Endodermal cell (in vitro differentiated cells): ENCODE measurements around the gene GID8. TPM values are rescaled to one million over a fixed set of nuclear protein-coding genes. Genes with fewer than 3 reads are reported as not detected.
A peak's percentile ranks its signal among the peaks of the same experiment; 100 is the strongest.

Experiments used
- DNase-seq: peaks from one replicate; pipeline ENCODE4 v3.0.0-alpha.2; 2017
- H3K27ac ChIP-seq: 2 replicates; pipeline ENCODE4 v1.5.1; 2013; ENCODE audit warnings: mild to moderate bottlenecking, low read depth, low read length, moderate library complexity
- H3K27me3 ChIP-seq: 2 replicates; pipeline ENCODE4 v1.6.1; 2013; ENCODE audit warnings: mild to moderate bottlenecking, low read length, moderate library complexity; ENCODE audit not compliant: insufficient read depth, control insufficient read depth, poor library complexity, severe bottlenecking
- H3K36me3 ChIP-seq: 2 replicates; pipeline ENCODE4 v1.7.0; 2013; ENCODE audit warnings: mild to moderate bottlenecking, low read length, moderate library complexity; ENCODE audit not compliant: control insufficient read depth, insufficient read depth
- H3K4me1 ChIP-seq: one replicate; pipeline ENCODE4 v1.7.0; 2013; ENCODE audit warnings: low read length; ENCODE audit not compliant: control insufficient read depth, insufficient read depth
- H3K4me3 ChIP-seq: 2 replicates; pipeline ENCODE4 v1.5.1; 2013; ENCODE audit warnings: mild to moderate bottlenecking, low read length, moderate library complexity
- H3K9ac ChIP-seq: 2 replicates; pipeline ENCODE4 v1.6.1; 2013; ENCODE audit warnings: mild to moderate bottlenecking, low read length, moderate library complexity; ENCODE audit not compliant: poor library complexity, severe bottlenecking; ENCODE audit errors: extremely low read depth
- H3K9me3 ChIP-seq: 2 replicates; pipeline ENCODE4 v1.6.1; 2013; ENCODE audit warnings: mild to moderate bottlenecking, low read length, moderate library complexity; ENCODE audit not compliant: control insufficient read depth
- H3K27ac Mint-ChIP-seq: 2 replicates; pipeline ENCODE4 v1.8.0; 2020; ENCODE audit warnings: mixed read lengths
- H3K27me3 Mint-ChIP-seq: 2 replicates; pipeline ENCODE4 v1.8.0; 2021; ENCODE audit warnings: mild to moderate bottlenecking, mixed read lengths; ENCODE audit not compliant: insufficient read depth
- H3K36me3 Mint-ChIP-seq: 2 replicates; pipeline ENCODE4 v1.8.0; 2020; ENCODE audit warnings: low read depth, mixed read lengths
- H3K4me1 Mint-ChIP-seq: 2 replicates; pipeline ENCODE4 v1.8.0; 2020; ENCODE audit warnings: mixed read lengths
- H3K4me3 Mint-ChIP-seq: 2 replicates; pipeline ENCODE4 v1.8.0; 2020; ENCODE audit warnings: mild to moderate bottlenecking, moderate library complexity, mixed read lengths
- H3K9me3 Mint-ChIP-seq: 2 replicates; pipeline ENCODE4 v1.8.0; 2020; ENCODE audit warnings: mild to moderate bottlenecking, mixed read lengths
- WGBS, 2 experiments: methylation state at CpG; one replicate each; pipeline versions ENCODE4 v1.1.5 to v1.1.7; 2013; ENCODE audit warnings: missing lambda C conversion rate in 2 of 2, mixed read lengths in 1 of 2; ENCODE audit not compliant: insufficient coverage in 1 of 2, insufficient read length in 1 of 2; 5-methylcytosine and 5-hydroxymethylcytosine counted together
- total RNA-seq, 2 donors: library from RNA; stranded (reverse); fragmentation: NEBNext Ultra II Directional in 1 of 2; extraction: Animal tissue kit (Norgen Biotek cat#: 25700) in 1 of 2; gene quantifications; 2 replicates in 1 of 2; 3 replicates in 1 of 2; pipeline ENCODE4 v1.2.1, GENCODE V29; 2021
- TF ChIP-seq, protein P1 (sequence below): fragments of 200-600 bp; sonication (generic); conservative IDR thresholded peaks from 2 replicates; pipeline ENCODE4 v1.5.0; 2021; ENCODE audit warnings: antibody characterized with exemption, mild to moderate bottlenecking

GID8 gene
- total RNA-seq, 2 donors from 2014 or later = 51.5 to 52.1 TPM

DNA sequence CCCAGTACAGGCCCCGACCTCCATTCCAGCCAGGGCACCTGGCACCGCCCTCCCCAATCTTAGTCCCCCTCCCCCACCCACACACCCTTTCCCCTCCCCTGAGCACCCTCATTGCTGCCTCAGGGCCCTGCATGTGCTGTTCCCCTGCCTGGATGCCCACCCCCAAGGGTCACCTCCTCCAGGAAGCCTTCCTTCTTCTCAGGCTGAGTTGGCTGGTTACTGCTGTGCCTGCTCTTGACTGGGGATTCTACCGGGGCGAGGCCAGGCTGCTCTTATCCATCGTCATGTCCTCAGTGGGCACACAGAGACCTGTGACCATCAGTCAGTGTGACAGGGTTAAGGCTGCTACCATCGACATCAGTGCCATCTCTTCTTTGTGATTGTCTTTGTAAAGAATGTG, 45.3 kb downstream of the GID8 start:
- H3K27me3 ChIP-seq = peaks cover 8% of the 10 kb centered on the region
- H3K9ac ChIP-seq = no peak overlapping the region
- DNase-seq = no peak
- H3K27ac ChIP-seq = no peak overlapping the region
- TF ChIP-seq, protein P1, sequence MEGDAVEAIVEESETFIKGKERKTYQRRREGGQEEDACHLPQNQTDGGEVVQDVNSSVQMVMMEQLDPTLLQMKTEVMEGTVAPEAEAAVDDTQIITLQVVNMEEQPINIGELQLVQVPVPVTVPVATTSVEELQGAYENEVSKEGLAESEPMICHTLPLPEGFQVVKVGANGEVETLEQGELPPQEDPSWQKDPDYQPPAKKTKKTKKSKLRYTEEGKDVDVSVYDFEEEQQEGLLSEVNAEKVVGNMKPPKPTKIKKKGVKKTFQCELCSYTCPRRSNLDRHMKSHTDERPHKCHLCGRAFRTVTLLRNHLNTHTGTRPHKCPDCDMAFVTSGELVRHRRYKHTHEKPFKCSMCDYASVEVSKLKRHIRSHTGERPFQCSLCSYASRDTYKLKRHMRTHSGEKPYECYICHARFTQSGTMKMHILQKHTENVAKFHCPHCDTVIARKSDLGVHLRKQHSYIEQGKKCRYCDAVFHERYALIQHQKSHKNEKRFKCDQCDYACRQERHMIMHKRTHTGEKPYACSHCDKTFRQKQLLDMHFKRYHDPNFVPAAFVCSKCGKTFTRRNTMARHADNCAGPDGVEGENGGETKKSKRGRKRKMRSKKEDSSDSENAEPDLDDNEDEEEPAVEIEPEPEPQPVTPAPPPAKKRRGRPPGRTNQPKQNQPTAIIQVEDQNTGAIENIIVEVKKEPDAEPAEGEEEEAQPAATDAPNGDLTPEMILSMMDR = no peak
- Mint-ChIP-seq H3K9me3 (no peaks in the 10 kb centered on the region), H3K4me3 (no peak overlapping the region), H3K27me3 (peaks cover 5% of the 10 kb centered on the region), H3K27ac (no peak overlapping the region), H3K4me1 (peaks cover 6% of the 10 kb centered on the region), H3K36me3 (no peaks in the 10 kb centered on the region)
- 84 to 93% methylated on average over 3 to 6 of the region's 6 CpGs for WGBS, 2 experiments
- H3K4me1 ChIP-seq = no peaks in the 10 kb centered on the region
- H3K36me3 ChIP-seq = no peaks in the 10 kb centered on the region
- no peaks in the 10 kb centered on the region for H3K9me3 ChIP-seq
- no peak overlapping the region for H3K4me3 ChIP-seq

DNA sequence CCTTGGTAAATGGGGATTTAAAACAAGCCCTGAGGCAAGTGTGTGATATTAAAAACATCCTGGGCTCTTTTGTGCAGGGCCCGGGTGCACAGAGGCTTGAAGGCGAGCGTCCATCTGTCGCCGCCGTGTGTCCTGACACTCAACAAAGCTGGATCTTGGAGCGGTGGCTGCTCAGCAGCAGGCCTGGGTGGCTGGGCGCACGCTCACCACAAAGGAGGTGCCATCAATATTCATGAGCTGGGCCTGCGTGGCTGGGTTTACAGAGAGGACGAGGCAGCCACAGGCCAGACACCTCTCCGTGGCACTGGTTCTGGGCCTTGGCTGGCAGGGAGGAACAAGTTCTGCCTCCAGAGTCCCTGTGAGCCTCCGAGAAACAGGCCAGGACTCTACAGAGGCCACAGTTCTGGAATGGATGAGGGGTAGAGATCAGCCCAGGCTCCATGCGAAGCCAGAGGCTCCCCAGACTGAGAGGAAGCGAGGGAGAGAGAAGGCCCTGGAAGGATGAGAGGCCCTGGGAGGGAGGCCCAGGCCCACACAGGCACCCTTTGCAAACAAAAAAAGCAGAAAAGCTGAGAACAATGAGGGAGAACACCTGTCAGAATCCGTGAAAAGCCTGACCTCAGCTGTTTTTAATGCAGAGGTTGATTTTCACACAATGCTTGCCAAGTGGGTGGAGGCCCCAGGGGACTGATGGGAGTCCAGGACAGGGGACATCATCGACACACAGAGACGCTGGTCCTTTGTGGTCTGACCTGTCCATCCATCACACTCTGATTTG, 46.9 kb downstream of the GID8 start:
- TF ChIP-seq, protein P1 = no peak
- H3K9me3 ChIP-seq = no peaks in the 10 kb centered on the region
- no peak overlapping the region for H3K4me3 ChIP-seq
- H3K27ac ChIP-seq = peak overlapping the region; percentile 98
- no peaks in the 10 kb centered on the region for H3K9me3 Mint-ChIP-seq
- no peak for DNase-seq
- H3K36me3 Mint-ChIP-seq = no peaks in the 10 kb centered on the region
- peaks cover 3% of the 10 kb centered on the region for H3K27me3 Mint-ChIP-seq
- no peak overlapping the region for H3K27ac Mint-ChIP-seq
- H3K36me3 ChIP-seq = no peaks in the 10 kb centered on the region
- H3K4me1 ChIP-seq = no peaks in the 10 kb centered on the region
- H3K27me3 ChIP-seq = peaks cover 7% of the 10 kb centered on the region
- H3K9ac ChIP-seq = no peak overlapping the region
- WGBS, 2 experiments = 77 to 87% methylated on average over 16 to 18 of the region's 18 CpGs
- peaks cover 6% of the 10 kb centered on the region for H3K4me1 Mint-ChIP-seq
- H3K4me3 Mint-ChIP-seq = no peak overlapping the region

DNA sequence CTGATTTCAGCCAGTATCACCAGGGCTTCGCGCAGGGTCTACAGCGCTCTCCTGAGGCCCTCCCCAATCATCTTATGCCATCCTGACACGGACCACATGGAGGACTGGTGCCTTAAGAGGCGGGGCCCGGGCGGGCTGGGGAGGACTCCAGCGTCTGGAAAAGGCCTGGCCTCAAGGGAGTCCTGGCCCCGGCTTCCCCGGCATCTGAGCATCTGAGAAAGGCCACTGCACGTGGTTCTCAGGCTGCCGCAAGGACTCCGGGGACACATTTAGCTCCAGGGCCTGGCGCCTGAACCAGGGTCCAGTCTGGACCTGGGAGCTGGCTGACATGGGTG, 47.5 kb downstream of the GID8 start:
- H3K9me3 ChIP-seq = no peaks in the 10 kb centered on the region
- H3K4me1 ChIP-seq = no peaks in the 10 kb centered on the region
- Mint-ChIP-seq H3K4me1 (peaks cover 6% of the 10 kb centered on the region), H3K27ac (no peak overlapping the region), H3K4me3 (no peak overlapping the region), H3K9me3 (no peaks in the 10 kb centered on the region), H3K36me3 (no peaks in the 10 kb centered on the region), H3K27me3 (peaks cover 3% of the 10 kb centered on the region)
- H3K9ac ChIP-seq = no peak overlapping the region
- H3K27me3 ChIP-seq = peaks cover 1% of the 10 kb centered on the region
- no peak for DNase-seq
- H3K4me3 ChIP-seq = no peak overlapping the region
- TF ChIP-seq, protein P1 = no peak
- peak overlapping the region; percentile 98 for H3K27ac ChIP-seq
- no peaks in the 10 kb centered on the region for H3K36me3 ChIP-seq
- WGBS, 2 experiments = 85 to 88% methylated on average over 7 to 14 of the region's 14 CpGs
